ENCODE results near the gene TMEM187. TPM values are rescaled to one million over a fixed set of nuclear protein-coding genes. Genes with fewer than 3 reads are reported as not detected.

The TMEM187 gene
- total RNA-seq, 2 experiments from 2014 or later = 6.2 to 6.7 TPM

DNA sequence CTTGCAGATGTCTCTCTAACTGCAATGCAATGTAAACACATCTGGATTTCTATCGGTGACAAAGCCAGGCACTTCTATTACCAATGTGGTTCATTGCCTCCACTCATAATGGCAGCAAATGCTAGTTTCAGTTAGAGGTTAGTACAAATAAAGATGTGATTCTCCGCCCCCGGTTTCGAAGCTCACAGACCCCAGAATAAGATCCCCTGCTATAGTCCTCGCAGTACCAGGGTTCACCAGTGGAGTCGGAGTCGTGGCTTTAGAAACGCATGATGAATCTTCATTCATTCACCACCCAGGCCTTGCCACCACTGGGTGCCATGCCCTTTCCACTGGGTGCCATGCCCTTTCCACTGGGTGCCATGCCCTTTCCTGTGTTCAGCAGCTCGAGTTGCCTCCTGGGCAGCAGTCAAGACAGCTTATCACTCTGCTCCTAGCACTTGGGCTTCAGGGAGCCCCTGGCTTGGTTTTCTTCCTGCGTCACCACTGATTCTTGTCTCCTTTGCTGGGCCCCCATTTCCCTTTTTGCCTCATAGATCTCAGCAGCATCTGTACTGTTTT, 34.2 kb upstream of the TMEM187 start:
- no peak overlapping the region for H3K4me3 Mint-ChIP-seq
- intact Hi-C loops (cut with micrococcal nuclease) = no loop called here
- CTCF ChIA-PET = interaction anchor here (2.0 kb wide), 1 partner anchor 9 kb away, joined by 6 read pairs; no protein-coding TSS in a partner anchor
- peaks cover 1% of the 10 kb centered on the region for H3K36me3 Mint-ChIP-seq (ENCODE audit: low read depth)
- no peak for DNase-seq
- no peaks in the 10 kb centered on the region for H3K9me3 Mint-ChIP-seq
- H3K27me3 Mint-ChIP-seq (ENCODE audit: low read depth) = no peaks in the 10 kb centered on the region
- H3K4me1 Mint-ChIP-seq (ENCODE audit: low read depth) = peaks cover 25% of the 10 kb centered on the region
- H3K27ac Mint-ChIP-seq = peak overlapping the region; percentile 56

DNA sequence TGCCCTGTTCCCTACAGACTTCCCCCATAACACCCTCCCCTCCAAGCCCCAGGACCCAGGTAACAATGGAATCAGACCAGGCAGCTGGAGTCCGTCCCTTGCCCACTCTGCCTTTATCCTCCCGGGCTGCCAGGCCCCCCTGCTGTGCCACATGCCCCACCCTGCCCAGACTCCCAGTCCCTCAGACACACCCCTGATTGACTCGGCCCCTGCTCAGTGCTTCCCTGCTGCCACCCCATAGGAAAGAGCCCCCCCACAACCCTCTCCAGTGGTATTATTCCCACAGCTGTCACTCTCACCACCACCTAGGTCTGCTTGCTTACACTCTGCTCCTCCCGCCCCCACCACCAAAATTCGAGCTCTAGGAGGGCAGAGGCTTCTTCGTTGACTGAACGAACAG, 33.0 kb upstream of the TMEM187 start:
- peaks cover 1% of the 10 kb centered on the region for H3K36me3 Mint-ChIP-seq (ENCODE audit: low read depth)
- H3K9me3 Mint-ChIP-seq = no peaks in the 10 kb centered on the region
- no peak overlapping the region for H3K4me3 Mint-ChIP-seq
- intact Hi-C loops (cut with micrococcal nuclease) = no loop called here
- H3K27ac Mint-ChIP-seq = no peak overlapping the region
- no peak for DNase-seq
- H3K4me1 Mint-ChIP-seq (ENCODE audit: low read depth) = peaks cover 24% of the 10 kb centered on the region
- CTCF ChIA-PET = interaction anchor here (1.0 to 1.2 kb wide), 2 partner anchors 9 to 12 kb away, joined by 3 to 5 read pairs; no protein-coding TSS in a partner anchor
- no peaks in the 10 kb centered on the region for H3K27me3 Mint-ChIP-seq (ENCODE audit: low read depth)

GRCh38 chrX:153941336-153942252, 31.0 kb upstream of the TMEM187 start:
- Mint-ChIP-seq H3K27me3 (ENCODE audit: low read depth) (no peaks in the 10 kb centered on the region), H3K36me3 (ENCODE audit: low read depth) (peaks cover 1% of the 10 kb centered on the region), H3K9me3 (no peaks in the 10 kb centered on the region), H3K4me3 (peak overlapping the region; percentile 72), H3K27ac (peak overlapping the region; percentile 79), H3K4me1 (ENCODE audit: low read depth) (peaks cover 20% of the 10 kb centered on the region)
- intact Hi-C loops (cut with micrococcal nuclease) = no loop called here
- CTCF ChIA-PET = interaction anchor here (1.0 kb wide), 1 partner anchor 15 kb away, joined by 3 read pairs; no protein-coding TSS in a partner anchor
- DNase-seq = no peak

DNA sequence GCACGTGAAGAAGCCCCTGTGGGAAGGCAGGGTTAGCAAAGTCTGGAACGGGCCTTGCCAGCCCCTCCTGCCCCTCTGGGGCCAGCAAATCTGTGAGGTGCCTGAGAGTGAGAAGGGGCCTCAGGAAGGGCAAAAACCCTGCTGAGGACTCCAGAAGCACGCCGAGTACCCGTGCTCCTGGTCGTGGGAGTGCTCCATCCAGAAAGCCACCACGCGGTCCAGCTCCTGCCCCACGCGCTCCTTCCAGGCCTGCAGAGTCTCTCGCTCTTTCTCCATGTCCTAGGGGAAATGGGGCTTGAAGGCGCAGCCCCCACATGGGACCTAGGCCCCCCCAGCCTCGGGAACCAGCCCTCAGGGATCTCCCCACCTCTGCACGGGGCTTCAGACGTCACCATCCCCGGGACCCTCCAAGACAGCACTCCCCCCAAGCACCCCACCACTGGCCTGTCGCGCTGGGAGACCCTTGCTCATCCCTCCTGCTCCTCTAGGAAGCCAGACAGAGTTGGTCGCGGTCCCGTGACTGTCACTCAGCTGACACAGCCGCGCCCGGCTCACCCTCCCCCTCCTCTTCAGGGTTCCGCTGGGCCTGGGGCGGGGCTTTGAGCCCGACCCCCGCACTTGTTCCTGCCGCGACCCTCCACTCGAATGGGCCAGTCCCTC, 28.3 kb upstream of the TMEM187 start, which contains the start of gene RENBP:
Gene RENBP (minus strand): TSS at position 504 of the 660 bp plus-strand sequence. CDS start 33 bp downstream, at position 471.
- peaks cover 5% of the 10 kb centered on the region for H3K36me3 Mint-ChIP-seq (ENCODE audit: low read depth)
- no peaks in the 10 kb centered on the region for H3K9me3 Mint-ChIP-seq
- intact Hi-C loops (cut with micrococcal nuclease) = no loop called here
- peak; percentile 59 for DNase-seq
- CTCF ChIA-PET = interaction anchor here (5.8 kb wide), 1 partner anchor 19 kb away, joined by 82 read pairs; the partner anchor contains the start of gene ARHGAP4
- H3K4me1 Mint-ChIP-seq (ENCODE audit: low read depth) = peaks cover 25% of the 10 kb centered on the region
- peak within 1 kb of the TSS; percentile 63 for H3K27ac Mint-ChIP-seq
- H3K4me3 Mint-ChIP-seq = peak within 1 kb of the TSS; percentile 81
- no peaks in the 10 kb centered on the region for H3K27me3 Mint-ChIP-seq (ENCODE audit: low read depth)

DNA sequence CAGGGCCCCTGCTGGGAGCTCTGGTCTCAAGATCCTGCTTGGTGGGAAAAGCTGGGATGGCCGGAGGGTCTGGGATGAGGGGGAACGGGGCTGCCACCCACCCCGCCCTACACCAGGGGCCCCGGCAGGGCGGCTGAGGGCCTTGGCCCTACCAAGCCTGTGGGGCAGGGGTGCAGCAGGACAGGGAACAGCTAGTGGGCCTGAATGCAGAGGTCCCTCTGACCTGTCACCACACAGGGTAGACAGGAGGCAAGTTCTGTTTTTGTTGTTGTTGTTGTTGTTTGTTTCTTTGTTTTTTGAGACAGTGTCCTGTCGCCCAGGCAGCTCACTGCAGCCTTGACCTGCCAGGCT, 27.8 kb upstream of the TMEM187 start:
- intact Hi-C loops (cut with micrococcal nuclease) = no loop called here
- CTCF ChIA-PET = interaction anchor here (0.6 to 5.8 kb wide), 3 partner anchors 19 to 76 kb away, joined by 3 to 82 read pairs (median 5); partner anchors contain the start of gene ARHGAP4
- no peaks in the 10 kb centered on the region for H3K9me3 Mint-ChIP-seq
- H3K4me1 Mint-ChIP-seq (ENCODE audit: low read depth) = peaks cover 26% of the 10 kb centered on the region
- DNase-seq = no peak
- H3K4me3 Mint-ChIP-seq = peak overlapping the region; percentile 81
- no peak overlapping the region for H3K27ac Mint-ChIP-seq
- no peaks in the 10 kb centered on the region for H3K27me3 Mint-ChIP-seq (ENCODE audit: low read depth)
- H3K36me3 Mint-ChIP-seq (ENCODE audit: low read depth) = peaks cover 5% of the 10 kb centered on the region

DNA sequence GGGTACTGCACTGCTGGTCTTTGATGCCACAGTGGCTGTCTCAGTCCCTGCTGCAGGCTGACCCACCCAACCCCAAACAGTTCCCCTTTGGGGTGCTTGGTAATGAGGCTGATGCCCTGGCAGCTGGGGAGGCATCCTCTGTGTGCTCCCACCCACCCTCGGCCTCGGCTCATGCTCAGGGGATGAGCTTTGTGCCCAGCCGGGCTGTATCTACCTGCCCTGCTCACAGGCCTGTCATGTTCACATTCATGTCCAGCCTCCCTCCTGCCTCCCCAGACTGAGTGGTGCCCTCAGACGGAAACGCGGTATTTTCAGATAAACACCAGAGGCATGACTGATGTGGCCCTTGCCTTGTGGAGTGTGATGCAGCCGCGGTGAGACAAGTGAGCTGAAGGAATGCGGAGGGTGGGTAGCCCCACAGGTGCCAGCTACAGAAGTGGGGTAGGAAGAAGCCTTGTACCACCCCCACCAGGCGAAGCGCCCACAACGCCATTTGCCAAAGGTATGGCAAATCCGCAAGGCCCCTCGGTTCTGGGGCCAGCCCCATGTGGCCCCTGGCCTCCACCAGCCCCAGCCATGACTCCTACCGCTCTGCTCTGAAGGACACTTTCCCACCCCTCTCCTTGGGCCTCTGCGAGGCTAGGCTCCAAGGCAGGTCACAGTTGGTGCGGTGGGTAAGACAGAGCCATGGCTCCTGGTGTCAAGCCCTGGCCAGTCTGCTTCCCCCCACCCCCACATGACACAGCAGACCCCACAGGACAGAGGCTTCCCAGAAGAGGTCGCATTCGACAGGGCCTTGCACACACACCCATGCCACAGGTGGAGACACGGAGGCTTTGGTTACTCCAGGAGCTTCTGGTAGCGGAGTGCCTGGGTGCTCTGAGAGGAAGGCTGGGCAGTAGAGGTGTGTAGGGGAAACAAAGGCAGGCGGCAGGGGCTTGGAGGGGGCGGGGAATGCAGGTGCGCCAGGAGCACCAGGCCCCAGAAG, 26.3 kb upstream of the TMEM187 start:
- H3K9me3 Mint-ChIP-seq = no peaks in the 10 kb centered on the region
- DNase-seq = no peak
- CTCF ChIA-PET = interaction anchor here (1.0 to 5.8 kb wide), 7 partner anchors 8 to 259 kb away, joined by 3 to 82 read pairs (median 6); partner anchors contain the start of genes ARHGAP4, NAA10, PLXNB3 and SLC6A8
- no peaks in the 10 kb centered on the region for H3K27me3 Mint-ChIP-seq (ENCODE audit: low read depth)
- no peak overlapping the region for H3K4me3 Mint-ChIP-seq
- peaks cover 30% of the 10 kb centered on the region for H3K4me1 Mint-ChIP-seq (ENCODE audit: low read depth)
- peaks cover 12% of the 10 kb centered on the region for H3K36me3 Mint-ChIP-seq (ENCODE audit: low read depth)
- peak overlapping the region; percentile 18 for H3K27ac Mint-ChIP-seq
- intact Hi-C loops (cut with micrococcal nuclease) = no loop called here

DNA sequence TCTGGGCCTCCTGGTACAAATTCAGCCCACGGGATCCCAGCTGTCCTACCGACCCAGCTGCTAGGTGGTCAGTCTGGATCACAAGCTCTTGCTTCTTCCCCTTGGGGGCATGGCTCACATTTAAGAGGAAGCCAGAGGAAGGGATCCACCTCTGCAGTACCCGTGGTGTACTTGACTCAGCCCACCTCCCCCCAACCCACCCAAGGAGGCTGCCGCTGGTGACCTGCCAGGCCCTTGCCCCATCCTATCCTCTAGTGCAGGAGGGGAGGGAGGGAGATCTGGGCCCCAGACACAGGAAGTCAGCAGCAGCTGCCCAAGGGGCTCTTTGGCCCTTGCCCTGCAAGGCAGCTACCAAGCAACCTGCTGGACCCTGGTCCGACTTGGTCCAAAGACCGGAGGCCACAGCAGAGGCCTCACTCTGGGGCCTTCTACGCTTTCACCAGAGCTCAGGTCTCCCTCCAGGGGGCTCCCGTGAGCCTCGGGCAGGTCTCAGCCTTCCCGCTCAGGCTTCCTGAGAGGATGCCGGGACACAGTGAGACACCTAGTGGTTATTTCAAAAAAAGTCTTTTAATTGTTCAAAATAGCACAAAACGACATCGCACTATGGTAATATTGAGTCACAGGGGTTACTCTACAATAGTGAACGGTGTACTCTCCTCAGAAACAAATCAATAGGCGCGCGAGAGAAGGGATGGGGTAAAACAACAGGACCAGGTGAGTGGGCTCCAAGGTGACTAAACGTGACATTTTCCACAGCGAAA, 25.4 kb upstream of the TMEM187 start:
- peaks cover 14% of the 10 kb centered on the region for H3K36me3 Mint-ChIP-seq (ENCODE audit: low read depth)
- CTCF ChIA-PET = interaction anchor here (0.6 to 5.8 kb wide), 10 partner anchors 9 to 260 kb away, joined by 3 to 82 read pairs (median 4); partner anchors contain the start of genes ARHGAP4, NAA10, PLXNB3 and SLC6A8
- intact Hi-C loops (cut with micrococcal nuclease) = loop anchor here (1.0 kb wide), 3 partner anchors 20 to 183 kb away; partner anchors contain the start of gene PLXNB3
- H3K9me3 Mint-ChIP-seq = no peaks in the 10 kb centered on the region
- peak; percentile 87 for DNase-seq
- H3K27me3 Mint-ChIP-seq (ENCODE audit: low read depth) = no peaks in the 10 kb centered on the region
- no peak overlapping the region for H3K4me3 Mint-ChIP-seq
- peaks cover 28% of the 10 kb centered on the region for H3K4me1 Mint-ChIP-seq (ENCODE audit: low read depth)
- H3K27ac Mint-ChIP-seq = peak overlapping the region; percentile 76

DNA sequence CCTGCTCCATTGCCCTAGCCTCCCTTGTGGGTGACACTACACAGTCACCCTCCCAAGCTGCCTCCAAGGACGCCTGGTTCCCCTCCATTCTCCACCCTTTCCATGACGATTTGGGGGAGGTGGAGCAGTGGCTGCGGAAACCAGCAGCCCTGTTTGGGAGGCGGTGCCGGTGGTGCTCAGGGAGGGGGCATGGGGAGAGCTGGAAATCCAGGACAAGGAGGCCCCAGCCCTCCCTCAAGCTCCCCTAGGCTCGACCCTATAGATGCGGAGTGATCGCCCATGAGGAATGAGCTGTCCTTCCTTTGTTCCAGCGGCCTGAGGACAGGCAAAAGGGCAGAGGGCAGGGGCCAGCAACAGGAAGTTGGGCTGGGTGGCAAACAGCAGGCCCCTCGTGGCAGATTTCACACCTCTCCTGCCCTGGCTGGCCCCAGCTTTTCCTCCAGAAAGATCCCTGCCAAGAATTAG, 24.5 kb upstream of the TMEM187 start:
- no peaks in the 10 kb centered on the region for H3K9me3 Mint-ChIP-seq
- H3K4me1 Mint-ChIP-seq (ENCODE audit: low read depth) = peaks cover 28% of the 10 kb centered on the region
- no peak overlapping the region for H3K4me3 Mint-ChIP-seq
- peak overlapping the region; percentile 76 for H3K27ac Mint-ChIP-seq
- intact Hi-C loops (cut with micrococcal nuclease) = no loop called here
- no peaks in the 10 kb centered on the region for H3K27me3 Mint-ChIP-seq (ENCODE audit: low read depth)
- DNase-seq = no peak
- H3K36me3 Mint-ChIP-seq (ENCODE audit: low read depth) = peaks cover 14% of the 10 kb centered on the region
- CTCF ChIA-PET = interaction anchor here (1.2 to 5.8 kb wide), 6 partner anchors 9 to 184 kb away, joined by 4 to 82 read pairs (median 18); partner anchors contain the start of genes ARHGAP4, NAA10 and PLXNB3

GRCh38 chrX:153948847-153949805, 23.4 kb upstream of the TMEM187 start:
- H3K9me3 Mint-ChIP-seq = no peaks in the 10 kb centered on the region
- intact Hi-C loops (cut with micrococcal nuclease) = no loop called here
- H3K4me3 Mint-ChIP-seq = no peak overlapping the region

More at GRCh38 chrX:153948847-153949805, 23.4 kb upstream of the TMEM187 start:
- Mint-ChIP-seq H3K27me3 (ENCODE audit: low read depth) (no peaks in the 10 kb centered on the region), H3K27ac (peak overlapping the region; percentile 50), H3K36me3 (ENCODE audit: low read depth) (peaks cover 17% of the 10 kb centered on the region), H3K4me1 (ENCODE audit: low read depth) (peaks cover 34% of the 10 kb centered on the region)
- CTCF ChIA-PET = interaction anchor here (0.6 to 5.8 kb wide), 5 partner anchors 10 to 185 kb away, joined by 3 to 82 read pairs (median 32); partner anchors contain the start of genes ARHGAP4 and PLXNB3
- DNase-seq = no peak
